Eye (tissue), 1 donor: ENCODE data around the gene DAPK1.

Source experiments
- DNase-seq: peaks from one replicate; pipeline ENCODE4 v3.0.0-alpha.2; 2015

Gene DAPK1

DNA sequence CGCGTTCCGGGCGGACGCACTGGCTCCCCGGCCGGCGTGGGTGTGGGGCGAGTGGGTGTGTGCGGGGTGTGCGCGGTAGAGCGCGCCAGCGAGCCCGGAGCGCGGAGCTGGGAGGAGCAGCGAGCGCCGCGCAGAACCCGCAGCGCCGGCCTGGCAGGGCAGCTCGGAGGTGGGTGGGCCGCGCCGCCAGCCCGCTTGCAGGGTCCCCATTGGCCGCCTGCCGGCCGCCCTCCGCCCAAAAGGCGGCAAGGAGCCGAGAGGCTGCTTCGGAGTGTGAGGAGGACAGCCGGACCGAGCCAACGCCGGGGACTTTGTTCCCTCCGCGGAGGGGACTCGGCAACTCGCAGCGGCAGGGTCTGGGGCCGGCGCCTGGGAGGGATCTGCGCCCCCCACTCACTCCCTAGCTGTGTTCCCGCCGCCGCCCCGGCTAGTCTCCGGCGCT is at the start of gene DAPK1:
DAPK1 (plus strand) TSS at position 264 of the 442 bp plus-strand sequence. CDS start 1,211 bp downstream, outside the sequence.
- DNase-seq: no peak

DNA sequence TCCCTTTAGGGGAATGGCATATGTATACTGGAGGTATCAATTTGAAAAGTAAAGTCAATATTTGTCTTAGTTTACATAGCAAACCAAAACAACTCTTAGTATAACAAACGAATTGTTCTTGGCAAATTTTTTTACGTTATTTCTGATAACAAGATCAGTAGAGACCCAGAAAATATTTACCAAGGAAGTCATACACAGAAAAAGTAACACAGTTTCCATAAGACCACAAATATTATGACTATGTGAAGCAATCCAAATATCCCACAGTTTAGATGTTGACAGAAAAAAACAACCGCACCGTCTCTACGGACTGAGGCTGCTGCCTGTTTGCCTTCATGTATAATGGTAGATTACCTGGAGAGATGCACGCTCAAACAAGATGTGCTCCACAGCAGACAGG is 46.5 kb upstream of the DAPK1 start:
- DNase-seq: no peak

DNA sequence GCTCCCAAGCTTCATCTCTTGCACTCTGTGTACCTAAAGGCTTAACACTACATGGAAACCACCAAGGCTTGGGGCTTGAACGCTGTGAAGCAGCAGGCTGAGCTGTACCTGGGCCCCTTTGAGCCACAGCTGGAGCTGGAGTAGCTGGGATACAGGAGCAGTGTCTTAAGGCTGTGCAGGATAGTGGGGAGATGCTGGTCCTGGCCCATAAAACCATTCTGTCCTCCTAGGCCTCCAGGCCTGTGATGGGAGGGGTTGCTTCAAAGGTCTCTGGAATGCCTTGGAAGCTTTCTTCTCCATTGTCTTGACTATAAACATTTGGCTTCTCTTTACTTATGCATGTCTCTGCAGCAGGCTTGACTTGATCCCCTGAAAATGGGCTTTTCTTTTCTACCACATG is 42.3 kb upstream of the DAPK1 start:
- DNase-seq: no peak

DNA sequence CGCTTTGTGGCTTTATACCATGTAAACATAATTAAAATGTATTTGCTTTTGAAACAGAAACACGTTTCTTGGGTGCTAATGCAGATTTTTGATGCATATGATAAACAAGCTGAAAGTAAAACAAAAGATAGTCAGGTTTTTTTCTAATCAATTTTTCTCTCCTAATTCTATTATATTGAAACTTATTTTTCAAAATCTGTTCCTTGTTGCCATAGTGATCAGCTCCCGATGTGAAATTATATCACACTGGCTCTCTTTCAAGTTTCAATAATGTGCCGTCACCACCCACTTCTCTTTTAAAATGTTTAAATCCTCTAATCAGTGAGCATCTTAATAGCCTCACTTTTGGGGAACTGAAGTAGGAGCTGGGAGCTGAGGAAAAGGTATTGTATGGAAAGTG is 36.4 kb upstream of the DAPK1 start:
- no peak for DNase-seq

DNA sequence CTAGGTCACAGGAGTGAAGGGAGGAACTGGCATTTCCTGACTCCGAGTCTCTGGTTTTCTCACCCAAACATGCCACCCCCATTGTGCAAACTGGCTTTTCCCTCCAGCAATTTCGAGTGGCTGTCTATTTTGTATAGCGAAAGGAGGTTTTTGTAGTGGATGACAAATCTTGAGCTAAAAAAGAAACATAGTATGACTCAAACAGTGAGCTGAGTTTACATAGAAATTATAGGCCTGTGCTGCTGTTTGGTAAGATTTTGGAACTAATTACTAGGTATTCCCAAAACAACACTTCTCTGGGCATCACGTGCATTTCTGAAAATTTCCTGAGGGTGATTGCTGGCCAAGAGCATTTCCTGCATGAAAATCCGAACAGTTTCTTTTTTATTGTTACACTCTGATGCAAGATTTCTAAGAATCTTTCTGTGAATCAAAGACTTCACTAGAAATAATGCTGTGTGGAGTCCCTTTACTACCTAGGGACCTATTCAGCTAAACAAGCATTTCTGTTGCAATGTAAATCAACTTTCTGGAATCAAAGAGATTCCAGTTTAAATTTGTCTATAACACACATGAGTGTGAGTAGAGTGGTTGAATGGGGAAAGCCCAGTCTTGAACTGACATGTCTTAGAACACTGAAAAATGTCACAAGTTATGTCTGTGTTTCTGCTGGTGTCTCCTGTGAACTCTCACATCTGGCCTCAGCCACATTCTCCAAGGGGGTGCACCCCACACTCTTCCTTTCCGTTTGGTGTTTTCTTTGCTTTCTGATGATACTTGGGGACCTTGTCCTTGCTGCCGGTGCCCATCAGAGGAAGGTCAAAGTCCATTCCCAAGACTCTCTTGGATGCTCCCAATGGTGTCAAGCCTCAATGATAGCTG is 33.3 kb upstream of the DAPK1 start:
- DNase-seq: no peak

DNA sequence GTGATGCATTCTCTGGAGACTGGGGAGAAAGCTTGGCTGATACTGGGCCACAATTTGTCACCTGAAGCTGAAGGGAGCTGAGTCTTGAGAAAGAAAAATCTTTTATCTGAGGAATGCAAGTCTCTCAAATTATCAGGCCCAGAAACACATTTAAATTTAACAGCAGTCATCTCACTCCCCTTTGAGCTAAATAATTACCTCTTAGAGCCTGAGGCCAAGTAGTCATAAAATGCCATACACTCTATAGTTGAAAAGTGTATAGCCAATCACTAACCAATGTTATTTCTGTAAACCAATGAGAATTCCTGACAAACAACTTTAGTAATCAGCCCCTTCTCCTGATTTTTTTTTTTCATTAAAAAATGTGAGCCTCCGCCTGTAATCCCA is 32.7 kb upstream of the DAPK1 start:
- DNase-seq: no peak

DNA sequence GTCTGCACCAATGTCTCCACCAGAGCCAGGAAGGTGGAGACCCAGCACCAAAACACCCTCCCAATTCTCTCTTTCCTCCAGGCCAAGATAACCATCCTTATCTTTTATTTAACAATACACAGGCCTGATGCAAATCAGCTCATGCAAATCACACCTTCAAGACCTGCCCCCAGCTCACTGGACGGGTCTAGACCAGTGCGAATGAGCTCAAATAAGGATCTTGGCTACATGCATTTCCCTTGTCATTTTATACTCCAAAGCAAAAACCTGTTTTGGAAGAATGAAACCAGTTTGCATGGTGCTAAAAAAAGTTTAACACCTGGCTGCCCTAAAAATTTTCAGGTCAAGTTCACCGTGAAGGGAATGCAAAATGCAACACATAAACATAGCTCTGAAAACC is 31.9 kb upstream of the DAPK1 start:
- no peak for DNase-seq

DNA sequence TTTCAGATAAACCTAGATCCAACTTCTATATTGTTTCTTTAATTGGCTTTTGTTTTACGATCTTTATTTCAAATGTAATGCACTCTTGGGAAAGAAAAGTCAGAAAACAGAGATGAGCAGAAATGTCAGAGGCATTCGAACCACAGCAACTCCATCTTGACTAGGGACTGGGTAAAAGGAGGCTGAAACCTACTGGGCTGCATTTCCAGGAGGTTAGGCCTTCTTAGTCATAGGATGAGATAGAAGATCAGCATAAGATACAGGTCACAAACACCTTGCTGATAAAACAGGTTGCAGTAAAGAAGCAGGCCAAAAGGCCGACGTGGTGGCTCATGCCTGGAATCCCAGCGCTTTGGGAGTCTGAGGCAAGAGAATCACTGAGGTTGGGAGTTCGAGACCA is 30.5 kb upstream of the DAPK1 start:
- no peak for DNase-seq

DNA sequence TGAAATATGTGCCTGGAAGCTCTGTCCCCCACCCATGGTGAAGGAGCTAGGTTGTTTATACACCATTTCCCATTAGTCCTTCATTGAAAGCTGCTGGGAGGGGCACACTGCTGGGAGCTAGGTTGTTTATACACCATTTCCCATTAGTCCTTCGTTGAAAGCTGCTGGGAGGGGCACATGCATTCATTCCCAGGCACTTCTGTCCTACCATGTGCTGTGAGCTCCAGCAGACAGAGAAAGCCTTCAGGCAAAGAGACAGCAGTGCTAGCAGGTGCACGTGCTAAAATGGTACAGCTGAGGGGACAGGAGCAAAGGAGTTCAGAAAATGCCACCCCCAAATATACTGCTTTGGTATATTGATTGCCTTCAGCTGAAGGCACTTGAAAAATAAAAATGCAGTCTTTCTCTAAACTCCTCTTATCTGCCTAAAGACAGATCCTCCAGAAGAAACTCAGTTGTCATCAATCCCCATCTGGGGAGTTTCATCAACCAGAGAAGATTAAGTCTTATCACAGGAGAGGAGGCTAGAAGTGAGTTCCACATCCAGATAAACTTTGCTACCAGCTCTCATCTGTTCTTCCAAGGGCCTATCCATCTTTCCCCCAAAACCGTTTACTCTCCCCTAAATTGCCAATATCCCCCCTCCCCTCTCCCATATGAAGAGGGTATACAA is 27.7 kb upstream of the DAPK1 start:
- peak; percentile 20 for DNase-seq

DNA sequence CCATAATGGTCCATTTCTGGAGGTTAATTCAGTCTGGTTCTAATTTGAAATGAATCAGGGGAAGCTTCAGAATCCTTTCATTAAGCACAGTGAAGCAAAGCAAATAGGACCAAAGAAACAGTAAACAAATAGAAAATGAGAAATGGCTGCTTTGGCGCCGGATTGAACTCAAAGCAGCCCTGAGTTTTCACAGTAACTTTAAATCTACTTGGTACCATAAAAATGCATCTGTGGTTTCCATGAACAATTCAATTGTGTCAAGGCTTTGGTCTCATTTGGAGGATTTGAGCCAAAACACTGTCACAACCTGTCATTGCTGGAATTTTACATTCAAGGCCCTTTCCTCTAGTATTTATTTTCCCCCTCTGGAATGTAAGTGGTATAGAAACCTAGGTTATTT is 25.9 kb upstream of the DAPK1 start:
- DNase-seq: no peak

DNA sequence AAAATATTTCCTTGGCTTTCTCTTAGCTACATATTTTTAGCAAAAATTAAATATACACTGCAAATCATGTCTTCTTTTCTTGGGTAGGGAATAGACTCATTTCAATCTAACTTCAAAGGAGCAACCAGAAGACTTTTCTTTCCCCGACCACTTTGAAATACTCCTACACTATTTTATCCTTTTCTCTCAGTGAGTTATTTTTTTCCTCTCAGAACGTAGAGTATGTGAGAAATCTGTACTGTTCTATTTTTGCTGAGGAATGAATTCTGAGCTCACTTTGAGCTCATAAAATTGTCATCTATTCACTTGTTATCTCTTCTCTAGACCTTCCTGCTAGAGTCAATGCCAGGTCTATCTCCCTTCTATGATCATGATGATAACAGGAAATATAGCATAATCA is 22.2 kb upstream of the DAPK1 start:
- no peak for DNase-seq

DNA sequence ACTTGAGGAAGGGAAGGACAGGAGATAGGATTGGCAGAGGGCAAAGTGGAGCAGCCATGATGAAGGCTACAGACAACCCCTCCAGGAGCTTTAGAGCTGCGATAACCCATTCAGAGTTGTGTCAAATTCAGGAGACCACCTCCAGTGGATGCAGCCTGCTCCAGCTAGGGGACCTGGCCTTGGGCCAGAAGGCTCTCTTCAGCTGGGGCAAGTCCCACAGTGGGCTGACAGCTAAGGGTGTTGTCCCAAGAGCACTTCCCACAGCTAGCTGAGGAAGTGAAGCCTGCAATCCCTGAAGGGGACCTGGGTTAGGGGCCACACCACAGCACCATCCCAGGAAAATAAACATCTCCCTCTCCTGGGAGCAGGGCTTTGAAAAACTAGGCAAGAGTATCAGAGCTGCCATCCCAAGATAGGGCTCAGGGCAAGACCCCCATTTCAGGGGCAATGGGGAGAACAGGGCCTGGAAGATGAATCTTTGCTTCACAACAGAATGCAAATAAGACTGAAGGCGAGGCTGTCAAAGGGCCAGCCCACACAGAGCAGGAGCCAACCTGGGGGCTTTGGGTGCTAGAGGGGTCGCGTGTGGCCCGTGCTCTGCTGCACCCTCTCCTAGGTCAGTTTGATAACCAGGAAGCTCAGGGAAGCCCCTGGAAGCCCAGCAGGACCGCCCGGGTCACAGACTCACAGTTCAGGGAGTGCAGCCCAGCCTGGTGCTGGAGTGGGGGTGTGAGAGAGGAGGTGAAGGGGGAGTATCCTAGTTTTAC is 19.3 kb upstream of the DAPK1 start:
- DNase-seq: no peak

DNA sequence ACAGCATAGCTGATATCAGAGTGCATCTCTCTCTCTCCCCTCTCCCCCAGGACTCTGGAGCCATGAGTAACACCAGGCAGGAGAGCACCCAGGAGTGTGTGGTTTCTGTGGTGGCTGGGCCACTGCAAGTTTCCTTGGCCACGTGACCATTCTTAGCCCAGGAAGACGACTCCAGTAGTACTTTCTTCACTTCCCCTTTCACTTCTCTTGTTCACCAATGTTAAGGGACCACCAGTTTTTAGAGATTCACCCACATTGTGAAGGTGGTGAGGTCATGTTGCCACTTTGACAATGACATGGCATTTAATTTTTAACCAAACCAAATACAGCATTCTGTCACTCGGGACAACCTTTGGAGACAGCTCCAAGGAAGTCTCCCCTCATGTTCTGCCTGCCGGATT is 17.9 kb upstream of the DAPK1 start:
- DNase-seq: no peak

DNA sequence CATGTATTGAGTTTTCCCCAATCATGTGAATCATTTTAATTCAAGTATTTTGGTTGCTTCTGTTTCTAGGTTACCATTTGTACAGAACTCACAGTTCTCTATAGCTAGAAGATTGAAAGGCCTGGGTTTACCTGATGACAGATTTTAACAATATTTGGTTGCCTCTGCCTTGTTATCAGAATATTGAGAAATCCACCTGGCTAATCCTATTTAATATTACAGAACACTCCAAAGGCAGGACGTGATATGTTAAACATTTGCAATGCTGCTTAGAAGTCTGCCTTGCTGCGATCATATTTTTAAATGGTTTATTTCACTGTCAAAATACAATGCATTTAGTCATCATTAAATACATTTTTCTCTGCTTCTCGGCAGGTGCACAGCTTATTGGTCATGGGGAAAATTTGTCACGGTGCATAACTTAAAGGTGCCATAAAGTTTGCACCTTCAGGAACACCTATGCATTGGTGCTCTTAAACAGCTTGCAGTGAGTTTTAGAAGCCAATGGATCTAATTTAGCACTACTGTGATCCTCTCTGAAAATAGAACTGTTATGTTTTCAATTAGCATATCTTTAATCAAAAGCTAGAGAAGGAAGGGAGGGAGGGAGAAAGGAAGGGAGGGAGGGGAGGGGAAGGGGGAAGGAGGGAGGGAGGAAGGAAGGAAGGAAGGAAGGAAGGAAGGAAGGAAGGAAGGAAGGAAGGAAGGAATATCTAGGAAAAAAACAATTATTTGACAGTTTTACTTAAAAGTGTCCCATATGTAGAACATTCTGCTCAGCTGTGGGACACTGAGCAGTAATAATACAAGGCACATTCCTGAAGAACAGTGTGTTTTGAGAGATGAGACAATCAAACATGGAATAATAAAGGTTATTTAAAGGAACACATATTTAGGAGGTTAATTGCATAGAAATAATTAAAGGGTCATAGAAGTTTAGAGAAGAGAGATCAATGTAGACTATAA is 15.5 kb upstream of the DAPK1 start:
- DNase-seq: no peak

DNA sequence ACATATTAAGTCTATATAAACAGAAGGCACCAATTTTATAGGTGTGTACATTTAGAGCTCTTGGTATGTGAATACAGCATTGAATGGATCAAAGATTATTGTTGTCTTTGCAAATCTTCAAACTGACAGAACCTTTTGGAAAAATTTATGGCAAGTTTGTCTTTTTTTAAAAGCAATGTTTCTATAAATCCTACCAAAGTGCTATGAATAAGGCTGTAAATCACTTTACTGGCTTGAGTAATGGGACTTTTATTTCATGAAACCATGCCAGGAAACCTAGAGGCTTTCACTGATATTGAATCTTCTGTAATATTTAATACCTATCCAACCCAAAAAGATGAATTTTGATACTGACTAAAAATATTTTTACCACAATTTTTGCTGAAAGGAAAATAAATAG is 7.4 kb upstream of the DAPK1 start:
- no peak for DNase-seq

DNA sequence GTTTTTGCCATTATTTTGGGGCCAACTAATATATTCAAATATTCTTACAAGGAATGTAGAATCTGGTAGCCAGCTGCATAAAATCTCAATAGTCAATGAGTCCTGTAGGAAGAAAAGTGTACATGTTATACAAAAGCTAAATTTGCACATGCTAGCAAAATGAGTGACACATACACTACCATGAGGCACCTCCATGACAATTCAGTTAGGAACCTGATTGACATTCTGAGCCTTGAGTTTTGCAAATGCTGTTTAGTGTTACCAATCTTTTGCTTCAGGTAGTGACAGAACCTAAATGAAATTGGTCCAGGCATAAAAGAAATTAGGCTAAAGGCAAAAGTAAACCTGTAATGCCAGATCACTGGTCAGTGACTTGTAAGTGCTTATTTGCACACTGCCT is 6.8 kb upstream of the DAPK1 start:
- no peak for DNase-seq

DNA sequence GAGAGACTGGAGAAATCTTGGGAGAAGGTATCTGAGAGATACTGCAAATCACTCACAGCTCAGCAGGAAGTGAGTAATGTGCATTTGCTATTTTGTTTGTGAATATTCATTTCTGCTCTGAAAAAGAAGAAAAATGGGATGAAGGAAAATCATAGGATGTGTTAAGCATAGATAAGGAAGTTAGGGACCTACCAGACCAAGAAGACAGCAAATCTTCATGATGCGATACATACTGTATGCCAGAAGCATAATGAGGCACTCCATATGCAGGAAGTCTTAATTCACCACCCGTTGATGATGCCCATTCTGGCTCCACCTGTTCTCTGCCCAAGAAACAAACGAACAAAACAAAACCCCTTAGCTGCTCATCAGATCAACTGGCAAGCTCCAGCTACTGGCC is 6.1 kb upstream of the DAPK1 start:
- DNase-seq: no peak

DNA sequence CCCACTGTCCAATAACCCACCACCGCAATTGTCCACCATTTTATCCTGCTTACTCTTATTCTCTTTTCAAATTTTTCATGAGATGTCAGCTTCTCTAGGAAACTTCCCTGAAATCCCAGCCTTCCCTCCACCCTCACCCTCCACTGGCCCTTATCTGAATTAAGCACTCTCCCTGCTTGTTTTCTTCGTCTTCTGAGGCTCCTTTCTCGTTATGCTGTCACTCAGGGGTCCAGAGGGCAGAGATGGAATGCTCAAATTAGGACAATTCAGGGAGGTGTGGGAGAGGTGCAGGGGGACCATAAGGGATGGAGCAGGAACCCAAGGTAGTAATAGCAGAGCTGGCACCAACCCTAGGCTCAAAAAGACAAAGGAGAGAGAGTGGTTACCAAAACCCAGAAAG is 5.0 kb upstream of the DAPK1 start:
- DNase-seq: no peak

DNA sequence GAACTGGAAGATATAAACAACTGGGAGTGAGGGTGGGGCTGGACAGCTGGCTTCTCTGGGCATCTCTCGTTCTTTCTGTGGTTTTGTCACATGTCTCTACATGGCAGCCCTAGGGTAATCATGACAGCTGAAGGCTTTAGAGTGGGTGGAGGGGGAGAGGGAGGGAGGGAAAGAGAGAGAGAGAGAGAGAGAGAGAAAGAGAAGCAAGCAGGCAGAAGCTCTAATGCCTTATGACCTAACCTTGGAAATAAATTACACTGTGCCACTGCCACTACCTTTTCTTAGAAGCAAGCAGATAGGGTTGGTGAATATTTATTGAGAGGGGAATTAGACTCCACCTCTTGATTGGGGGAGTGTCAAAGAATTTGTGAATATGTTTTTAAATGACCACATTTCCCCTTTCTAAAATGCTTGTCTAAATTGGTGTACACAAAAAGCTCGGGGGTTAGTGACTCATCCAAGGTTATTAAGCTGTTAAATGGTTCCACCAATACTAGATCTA is 2.6 kb upstream of the DAPK1 start:
- peak; percentile 86 for DNase-seq

DNA sequence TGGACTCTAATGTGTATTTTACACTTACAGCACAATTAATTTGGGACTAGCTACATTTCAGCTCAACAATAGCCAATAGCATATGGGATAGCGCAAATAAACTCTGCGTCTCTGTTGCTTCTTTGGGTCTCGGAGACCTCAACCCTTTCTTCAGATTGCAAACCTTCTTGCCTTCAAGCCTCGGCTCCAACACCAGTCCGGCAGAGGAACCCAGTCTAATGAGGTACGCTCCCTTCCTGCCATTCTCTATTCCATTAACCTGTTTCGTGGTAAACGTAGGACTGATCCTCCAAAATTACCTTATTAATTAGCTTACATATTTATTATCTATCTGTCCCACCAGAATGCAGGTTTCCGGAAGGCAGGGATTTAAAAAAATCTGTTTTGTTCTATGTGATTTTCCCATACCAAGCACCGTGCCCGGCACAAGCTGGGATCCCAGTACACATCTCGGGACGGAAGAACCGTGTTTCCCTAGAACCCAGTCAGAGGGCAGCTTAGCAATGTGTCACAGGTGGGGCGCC is 525 bp upstream of the DAPK1 start:
- no peak for DNase-seq

DNA sequence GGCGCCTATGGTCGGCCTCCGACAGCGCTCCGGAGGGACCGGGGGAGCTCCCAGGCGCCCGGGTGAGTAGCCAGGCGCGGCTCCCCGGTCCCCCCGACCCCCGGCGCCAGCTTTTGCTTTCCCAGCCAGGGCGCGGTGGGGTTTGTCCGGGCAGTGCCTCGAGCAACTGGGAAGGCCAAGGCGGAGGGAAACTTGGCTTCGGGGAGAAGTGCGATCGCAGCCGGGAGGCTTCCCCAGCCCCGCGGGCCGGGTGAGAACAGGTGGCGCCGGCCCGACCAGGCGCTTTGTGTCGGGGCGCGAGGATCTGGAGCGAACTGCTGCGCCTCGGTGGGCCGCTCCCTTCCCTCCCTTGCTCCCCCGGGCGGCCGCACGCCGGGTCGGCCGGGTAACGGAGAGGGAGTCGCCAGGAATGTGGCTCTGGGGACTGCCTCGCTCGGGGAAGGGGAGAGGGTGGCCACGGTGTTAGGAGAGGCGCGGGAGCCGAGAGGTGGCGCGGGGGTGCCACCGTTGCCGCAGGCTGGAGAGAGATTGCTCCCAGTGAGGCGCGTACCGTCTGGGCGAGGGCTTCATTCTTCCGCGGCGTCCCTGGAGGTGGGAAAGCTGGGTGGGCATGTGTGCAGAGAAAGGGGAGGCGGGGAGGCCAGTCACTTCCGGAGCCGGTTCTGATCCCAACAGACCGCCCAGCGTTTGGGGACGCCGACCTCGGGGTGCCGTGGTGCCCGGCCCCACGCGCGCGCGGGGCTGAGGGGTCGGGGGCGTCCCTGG is 561 bp downstream of the DAPK1 start:
- peak; percentile 92 for DNase-seq
